Measurements from ENCODE around the gene REEP5. TPM values are rescaled to one million over a fixed set of nuclear protein-coding genes. Genes with fewer than 3 reads are reported as not detected.
"Not testable (repeated sequence)": the region's sequence is repeated elsewhere in the genome, so short reads cannot be mapped to it uniquely, and the experiment has no call there.

REEP5 gene
- total RNA-seq, 3 donors from 2014 or later: 96.4 to 177 (median 117) TPM

- H3K4me3 ChIP-seq: peak overlapping the region in 1 of 3 donors; percentile 30
- H3K27ac ChIP-seq: no peak overlapping the region
- H3K9me3 ChIP-seq: no peaks in the 10 kb centered on the region
- peaks cover 0 to 5% of the 10 kb centered on the region in 2 donors for H3K4me1 ChIP-seq
- TF ChIP-seq POLR2AphosphoS5 (IDR thresholded peaks at IDR 0.05): no peak
- TF ChIP-seq CTCF (IDR thresholded peaks at IDR 0.05): no peak
- TF ChIP-seq POLR2A (IDR thresholded peaks at IDR 0.05): no peak
- no peaks in the 10 kb centered on the region for H3K36me3 ChIP-seq
- DNase-seq (ENCODE audit: low spot score in 2 of 2): no peak
- intact Hi-C loops (cut with DNase I; ENCODE audit: low total_unique reads): no loop called here
- H3K27me3 ChIP-seq: no peaks in the 10 kb centered on the region
These were observed 58.5 kb downstream of the REEP5 start for GRCh38 chr5:112863549-112863948.

- Histone ChIP-seq H3K4me1 (peaks cover 0 to 5% of the 10 kb centered on the region in 2 donors), H3K4me3 (peak overlapping the region; percentile 82 to 85 (median 85)), H3K36me3 (no peaks in the 10 kb centered on the region), H3K27me3 (no peaks in the 10 kb centered on the region), H3K9me3 (no peaks in the 10 kb centered on the region), H3K27ac (peak overlapping the region in 1 of 2 donors; percentile 85)
- no peak for TF ChIP-seq POLR2AphosphoS5 (IDR thresholded peaks at IDR 0.05)
- no peak for TF ChIP-seq CTCF (IDR thresholded peaks at IDR 0.05)
- no peak for TF ChIP-seq POLR2A (IDR thresholded peaks at IDR 0.05)
- no peak for DNase-seq (ENCODE audit: low spot score in 2 of 2)
- intact Hi-C loops (cut with DNase I; ENCODE audit: low total_unique reads): no loop called here
These were observed 59.9 kb downstream of the REEP5 start for GRCh38 chr5:112862085-112862484.

GRCh38 chr5:112861638-112861985 lies 60.4 kb downstream of the REEP5 start:
- TF ChIP-seq POLR2AphosphoS5 (IDR thresholded peaks at IDR 0.05) (no peak), CTCF (IDR thresholded peaks at IDR 0.05) (no peak)
- intact Hi-C loops (cut with DNase I; ENCODE audit: low total_unique reads): no loop called here
- no peak for DNase-seq (ENCODE audit: low spot score in 2 of 2)
- no peaks in the 10 kb centered on the region for H3K36me3 ChIP-seq
- H3K27me3 ChIP-seq: no peaks in the 10 kb centered on the region
- H3K9me3 ChIP-seq: no peaks in the 10 kb centered on the region
- peaks cover 0 to 5% of the 10 kb centered on the region in 2 donors for H3K4me1 ChIP-seq
- peak overlapping the region; percentile 85 to 91 for H3K27ac ChIP-seq
- peak overlapping the region; percentile 82 to 85 (median 85) for H3K4me3 ChIP-seq

- Histone ChIP-seq H3K9me3 (no peaks in the 10 kb centered on the region), H3K36me3 (no peaks in the 10 kb centered on the region), H3K27ac (peak within 1 kb of the TSS; percentile 85 to 91), H3K27me3 (no peaks in the 10 kb centered on the region), H3K4me1 (peaks cover 0 to 5% of the 10 kb centered on the region in 2 donors), H3K4me3 (peak within 1 kb of the TSS; percentile 82 to 85 (median 85))
- intact Hi-C loops (cut with DNase I; ENCODE audit: low total_unique reads): no loop called here
- TF ChIP-seq CTCF (IDR thresholded peaks at IDR 0.05) (no peak), POLR2A (IDR thresholded peaks at IDR 0.05) (peak; percentile 64), POLR2AphosphoS5 (IDR thresholded peaks at IDR 0.05) (peak in 2 of 3 donors; percentile 63 to 85)
- DNase-seq (ENCODE audit: low spot score in 2 of 2): peak; percentile 91 to 93
These were observed 60.9 kb downstream of the REEP5 start, which contains the start of gene SRP19 for GRCh38 chr5:112860929-112861637. Gene SRP19 (plus strand): TSS chr5:112861287. CDS start chr5:112861377, 90 bp downstream.

GRCh38 chr5:112860571-112860928 lies 61.5 kb downstream of the REEP5 start:
- H3K36me3 ChIP-seq; DNase-seq (ENCODE audit: low spot score in 2 of 2); H3K9me3 ChIP-seq; H3K27me3 ChIP-seq; H3K4me1 ChIP-seq; intact Hi-C loops (cut with DNase I; ENCODE audit: low total_unique reads): not testable (repeated sequence)
- peak overlapping the region; percentile 82 to 85 (median 85) for H3K4me3 ChIP-seq
- peak overlapping the region; percentile 85 to 91 for H3K27ac ChIP-seq
